Activated T-cell treated with anti-CD3 and anti-CD28 coated beads, Interleukin-2, amount 50 U/mL, for 4 hours (primary cell): ENCODE measurements around the gene MAGI3. TPM values are rescaled to one million over a fixed set of nuclear protein-coding genes. Genes with fewer than 3 reads are reported as not detected.

Source experiments
- ATAC-seq, 2 donors: fragments of 200-7000 bp; cut with Tn5 transposase; one replicate each; pipeline ENCODE4 v1.10.0; 2021
- DNase-seq: peaks from one replicate; pipeline ENCODE4 v3.0.0-alpha.2; 2020
- H3K27me3 Mint-ChIP-seq: one replicate; pipeline ENCODE4 v1.8.0; 2021; ENCODE audit warnings: low read depth, mixed read lengths
- H3K36me3 Mint-ChIP-seq: one replicate; pipeline ENCODE4 v1.8.0; 2022; ENCODE audit warnings: mixed read lengths; ENCODE audit not compliant: insufficient read depth
- H3K4me1 Mint-ChIP-seq: one replicate; pipeline ENCODE4 v1.8.0; 2021; ENCODE audit warnings: low read depth, mixed read lengths
- H3K4me3 Mint-ChIP-seq: one replicate; pipeline ENCODE4 v1.8.0; 2021; ENCODE audit warnings: mild to moderate bottlenecking, moderate library complexity, mixed read lengths
- H3K9me3 Mint-ChIP-seq: one replicate; pipeline ENCODE4 v1.8.0; 2021; ENCODE audit warnings: mixed read lengths
- total RNA-seq, 3 donors: library from RNA; stranded (reverse); gene quantifications; one replicate each; pipeline ENCODE4 v1.2.1, GENCODE V29; 2021

The MAGI3 gene
- 1 to 10 TPM; 2.3 to 2.5 (median 2.5) TPM for total RNA-seq

GRCh38 chr1:113389953-113390834, at the start of gene MAGI3:
TSS of gene MAGI3 (plus strand) at chr1:113390515. CDS start at chr1:113391034, 519 bp downstream.
- ATAC-seq = peak; percentile 96 to 97
- peak; percentile 91 for DNase-seq
- Mint-ChIP-seq H3K4me1 (peaks cover 27% of the 10 kb centered on the region), H3K9me3 (peaks cover 7% of the 10 kb centered on the region), H3K36me3 (no peaks in the 10 kb centered on the region), H3K4me3 (peak within 1 kb of the TSS; percentile 93), H3K27me3 (peaks cover 4% of the 10 kb centered on the region)

GRCh38 chr1:113353580-113353979, 36.7 kb upstream of the MAGI3 start:
- H3K36me3 Mint-ChIP-seq = no peaks in the 10 kb centered on the region

GRCh38 chr1:113363935-113364334, 26.4 kb upstream of the MAGI3 start:
- DNase-seq (no peak), ATAC-seq (no peak)
- Mint-ChIP-seq H3K9me3 (no peaks in the 10 kb centered on the region), H3K4me1 (no peaks in the 10 kb centered on the region), H3K4me3 (no peak overlapping the region), H3K36me3 (no peaks in the 10 kb centered on the region), H3K27me3 (no peaks in the 10 kb centered on the region)

More at GRCh38 chr1:113353580-113353979, 36.7 kb upstream of the MAGI3 start:
- DNase-seq (no peak), ATAC-seq (no peak)
- no peaks in the 10 kb centered on the region for H3K4me1 Mint-ChIP-seq
- no peaks in the 10 kb centered on the region for H3K9me3 Mint-ChIP-seq
- H3K4me3 Mint-ChIP-seq = no peak overlapping the region
- H3K27me3 Mint-ChIP-seq = peaks cover 3% of the 10 kb centered on the region

- no peak for DNase-seq
- Mint-ChIP-seq H3K36me3 (no peaks in the 10 kb centered on the region), H3K9me3 (no peaks in the 10 kb centered on the region), H3K4me1 (no peaks in the 10 kb centered on the region), H3K4me3 (no peak overlapping the region), H3K27me3 (peaks cover 6% of the 10 kb centered on the region)
- peak in 1 of 2 donors; percentile 48 for ATAC-seq
Observed at GRCh38 chr1:113369040-113369439, 21.3 kb upstream of the MAGI3 start.

GRCh38 chr1:113369699-113370098, 20.6 kb upstream of the MAGI3 start:
- Mint-ChIP-seq H3K4me1 (no peaks in the 10 kb centered on the region), H3K36me3 (no peaks in the 10 kb centered on the region), H3K27me3 (peaks cover 6% of the 10 kb centered on the region), H3K9me3 (no peaks in the 10 kb centered on the region), H3K4me3 (no peak overlapping the region)
- DNase-seq (no peak), ATAC-seq (peak; percentile 63 to 72)

- no peaks in the 10 kb centered on the region for H3K4me1 Mint-ChIP-seq
- H3K9me3 Mint-ChIP-seq = no peaks in the 10 kb centered on the region
- H3K4me3 Mint-ChIP-seq = no peak overlapping the region
- no peaks in the 10 kb centered on the region for H3K36me3 Mint-ChIP-seq
- DNase-seq = no peak
- no peak for ATAC-seq
- H3K27me3 Mint-ChIP-seq = peaks cover 6% of the 10 kb centered on the region
Observed at GRCh38 chr1:113370868-113371267, 19.4 kb upstream of the MAGI3 start.

- Mint-ChIP-seq H3K27me3 (peaks cover 6% of the 10 kb centered on the region), H3K36me3 (no peaks in the 10 kb centered on the region), H3K4me1 (no peaks in the 10 kb centered on the region), H3K9me3 (no peaks in the 10 kb centered on the region), H3K4me3 (no peak overlapping the region)
- DNase-seq (no peak), ATAC-seq (no peak)
Observed at GRCh38 chr1:113372546-113372945, 17.8 kb upstream of the MAGI3 start.

GRCh38 chr1:113373644-113374043, 16.7 kb upstream of the MAGI3 start:
- Mint-ChIP-seq H3K4me3 (no peak overlapping the region), H3K36me3 (no peaks in the 10 kb centered on the region), H3K27me3 (peaks cover 6% of the 10 kb centered on the region), H3K4me1 (no peaks in the 10 kb centered on the region), H3K9me3 (no peaks in the 10 kb centered on the region)
- ATAC-seq = no peak
- DNase-seq = no peak

- no peak for ATAC-seq
- Mint-ChIP-seq H3K9me3 (no peaks in the 10 kb centered on the region), H3K27me3 (peaks cover 4% of the 10 kb centered on the region)
Observed at GRCh38 chr1:113375878-113376277, 14.4 kb upstream of the MAGI3 start.

GRCh38 chr1:113380075-113380474, 10.2 kb upstream of the MAGI3 start:
- H3K27me3 Mint-ChIP-seq = peaks cover 4% of the 10 kb centered on the region
- H3K4me3 Mint-ChIP-seq = no peak overlapping the region
- H3K9me3 Mint-ChIP-seq = no peaks in the 10 kb centered on the region
- H3K4me1 Mint-ChIP-seq = no peaks in the 10 kb centered on the region
- DNase-seq (no peak), ATAC-seq (no peak)
- no peaks in the 10 kb centered on the region for H3K36me3 Mint-ChIP-seq

More at GRCh38 chr1:113375878-113376277, 14.4 kb upstream of the MAGI3 start:
- Mint-ChIP-seq H3K36me3 (no peaks in the 10 kb centered on the region), H3K4me1 (no peaks in the 10 kb centered on the region), H3K4me3 (no peak overlapping the region)
- no peak for DNase-seq

- H3K4me3 Mint-ChIP-seq = no peak overlapping the region
- H3K9me3 Mint-ChIP-seq = peaks cover 7% of the 10 kb centered on the region
- no peak for ATAC-seq
- no peak for DNase-seq
- no peaks in the 10 kb centered on the region for H3K36me3 Mint-ChIP-seq
- peaks cover 27% of the 10 kb centered on the region for H3K4me1 Mint-ChIP-seq
- peaks cover 6% of the 10 kb centered on the region for H3K27me3 Mint-ChIP-seq
Observed at GRCh38 chr1:113388017-113388620, 2.2 kb upstream of the MAGI3 start.

GRCh38 chr1:113388621-113389358, 1.5 kb upstream of the MAGI3 start:
- Mint-ChIP-seq H3K36me3 (no peaks in the 10 kb centered on the region), H3K9me3 (peaks cover 7% of the 10 kb centered on the region), H3K4me1 (peaks cover 27% of the 10 kb centered on the region), H3K27me3 (peaks cover 4% of the 10 kb centered on the region), H3K4me3 (peak overlapping the region; percentile 93)
- ATAC-seq = no peak
- DNase-seq = no peak

- H3K36me3 Mint-ChIP-seq = no peaks in the 10 kb centered on the region
- peak overlapping the region; percentile 93 for H3K4me3 Mint-ChIP-seq
- peaks cover 4% of the 10 kb centered on the region for H3K27me3 Mint-ChIP-seq
- H3K4me1 Mint-ChIP-seq = peaks cover 27% of the 10 kb centered on the region
- ATAC-seq = no peak
- peaks cover 7% of the 10 kb centered on the region for H3K9me3 Mint-ChIP-seq
- DNase-seq = no peak
Observed at GRCh38 chr1:113389359-113389952, 859 bp upstream of the MAGI3 start.
